Smooth muscle cell (in vitro differentiated cells): ENCODE data around the gene KLK5. TPM values are rescaled to one million over a fixed set of nuclear protein-coding genes. Genes with fewer than 3 reads are reported as not detected.

Experiments used
- DNase-seq: peaks from one replicate; lab custom pipeline; 2025; ENCODE audit not compliant: unreplicated experiment; lab: John Stamatoyannopoulos, UW
- H2AFZ ChIP-seq: fragments of 200-600 bp; sonication (generic); 2 replicates; pipeline ENCODE4 v1.6.0; 2016; ENCODE audit warnings: antibody characterized with exemption, low read depth, mild to moderate bottlenecking
- H3F3A ChIP-seq: fragments of 200-600 bp; sonication (generic); 2 replicates; pipeline ENCODE4 v1.6.0; 2017; ENCODE audit warnings: antibody characterized with exemption, low read depth
- H3K27ac ChIP-seq: fragments of 200-600 bp; sonication (generic); 2 replicates; pipeline ENCODE4 v1.5.1; 2016; ENCODE audit warnings: low read depth, mild to moderate bottlenecking
- H3K27me3 ChIP-seq: fragments of 200-600 bp; sonication (generic); 2 replicates; pipeline ENCODE4 v1.6.1; 2016; ENCODE audit warnings: low read depth, mild to moderate bottlenecking
- H3K36me3 ChIP-seq: fragments of 200-600 bp; sonication (generic); 2 replicates; pipeline ENCODE4 v1.5.1; 2016; ENCODE audit warnings: low read depth
- H3K4me1 ChIP-seq: fragments of 200-600 bp; sonication (generic); 2 replicates; pipeline ENCODE4 v1.5.1; 2016; ENCODE audit warnings: low read depth
- H3K4me2 ChIP-seq: fragments of 200-600 bp; sonication (generic); 2 replicates; pipeline ENCODE4 v1.6.0; 2016; ENCODE audit warnings: mild to moderate bottlenecking
- H3K4me3 ChIP-seq: fragments of 200-600 bp; sonication (generic); 2 replicates; pipeline ENCODE4 v1.5.1; 2016; ENCODE audit warnings: mild to moderate bottlenecking
- H3K79me2 ChIP-seq: fragments of 200-600 bp; sonication (generic); 2 replicates; pipeline ENCODE4 v1.6.0; 2016; ENCODE audit warnings: low read depth, mild to moderate bottlenecking
- H3K9ac ChIP-seq: fragments of 200-600 bp; sonication (generic); 2 replicates; pipeline ENCODE4 v1.6.0; 2016; ENCODE audit warnings: low read depth
- H3K9me3 ChIP-seq: fragments of 200-600 bp; sonication (generic); replicated peaks from 2 replicates; pipeline ENCODE4 v1.5.1; 2016; ENCODE audit warnings: low read depth
- H4K20me1 ChIP-seq: fragments of 200-600 bp; sonication (generic); 2 replicates; pipeline ENCODE4 v1.6.0; 2016; ENCODE audit warnings: low read depth
- WGBS: methylation state at CpG from one replicate; pipeline ENCODE4 v1.1.7; 2016; ENCODE audit warnings: low lambda C conversion rate; 5-methylcytosine and 5-hydroxymethylcytosine counted together
- polyA plus RNA-seq: library from polyadenylated mRNA; unstranded; fragments of >200 nt; fragmentation: Nextera tagmentation; extraction: Ambion mirVana; gene quantifications from 2 replicates; pipeline ENCODE4 v1.2.1, GENCODE V29; 2016
- total RNA-seq: library from RNA; depleted of rRNA; stranded (reverse); fragments of >200 nt; gene quantifications from 2 replicates; pipeline ENCODE4 v1.2.3, GENCODE V29; 2014
- TF ChIP-seq, protein P1 (sequence below): fragments of 200-600 bp; sonication (generic); IDR thresholded peaks from 2 replicates; pipeline ENCODE4 v1.5.1; 2017; ENCODE audit warnings: borderline replicate concordance, mild to moderate bottlenecking, antibody characterized with exemption; ENCODE audit not compliant: insufficient read depth, poor library complexity, severe bottlenecking

The KLK5 gene
- total and polyA plus RNA-seq, 2 experiments from 2014 or later: 0.38 to 1.2 TPM

DNA sequence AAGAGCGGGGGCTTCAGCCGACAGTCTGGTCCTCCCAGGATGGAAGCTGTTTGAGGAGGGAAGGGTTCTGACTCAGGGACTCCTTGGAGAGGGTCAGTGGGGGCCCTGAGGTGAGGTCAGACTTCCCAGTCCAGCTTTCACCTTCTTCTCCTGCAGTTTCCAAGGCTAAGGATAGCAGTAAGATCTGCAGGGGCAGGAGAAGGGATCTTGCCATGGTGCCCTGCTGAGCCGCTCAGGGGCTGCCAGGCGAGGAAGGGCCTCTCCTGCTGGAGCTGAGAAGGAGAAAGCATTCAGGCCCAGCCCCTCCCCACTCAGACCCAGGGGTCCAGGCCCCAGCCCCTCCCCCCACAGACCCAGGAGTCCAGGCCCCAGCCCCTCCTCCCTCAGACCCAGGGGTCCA lies 29.3 kb upstream of the KLK5 start:
- peaks cover 19% of the 10 kb centered on the region for H3K27me3 ChIP-seq
- H3K4me1 ChIP-seq: no peaks in the 10 kb centered on the region
- no peak overlapping the region for H3K27ac ChIP-seq
- H3K4me2 ChIP-seq: no peak overlapping the region
- H2AFZ ChIP-seq: no peak overlapping the region
- TF ChIP-seq, protein P1, sequence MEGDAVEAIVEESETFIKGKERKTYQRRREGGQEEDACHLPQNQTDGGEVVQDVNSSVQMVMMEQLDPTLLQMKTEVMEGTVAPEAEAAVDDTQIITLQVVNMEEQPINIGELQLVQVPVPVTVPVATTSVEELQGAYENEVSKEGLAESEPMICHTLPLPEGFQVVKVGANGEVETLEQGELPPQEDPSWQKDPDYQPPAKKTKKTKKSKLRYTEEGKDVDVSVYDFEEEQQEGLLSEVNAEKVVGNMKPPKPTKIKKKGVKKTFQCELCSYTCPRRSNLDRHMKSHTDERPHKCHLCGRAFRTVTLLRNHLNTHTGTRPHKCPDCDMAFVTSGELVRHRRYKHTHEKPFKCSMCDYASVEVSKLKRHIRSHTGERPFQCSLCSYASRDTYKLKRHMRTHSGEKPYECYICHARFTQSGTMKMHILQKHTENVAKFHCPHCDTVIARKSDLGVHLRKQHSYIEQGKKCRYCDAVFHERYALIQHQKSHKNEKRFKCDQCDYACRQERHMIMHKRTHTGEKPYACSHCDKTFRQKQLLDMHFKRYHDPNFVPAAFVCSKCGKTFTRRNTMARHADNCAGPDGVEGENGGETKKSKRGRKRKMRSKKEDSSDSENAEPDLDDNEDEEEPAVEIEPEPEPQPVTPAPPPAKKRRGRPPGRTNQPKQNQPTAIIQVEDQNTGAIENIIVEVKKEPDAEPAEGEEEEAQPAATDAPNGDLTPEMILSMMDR: no peak
- no peaks in the 10 kb centered on the region for H3K79me2 ChIP-seq
- H3K9ac ChIP-seq: no peak overlapping the region
- H4K20me1 ChIP-seq: no peaks in the 10 kb centered on the region
- no peaks in the 10 kb centered on the region for H3F3A ChIP-seq
- WGBS: 89% methylated on average over 4 of the region's 4 CpGs
- no peak overlapping the region for H3K4me3 ChIP-seq
- H3K9me3 ChIP-seq: no peaks in the 10 kb centered on the region
- no peak for DNase-seq
- H3K36me3 ChIP-seq: no peaks in the 10 kb centered on the region

DNA sequence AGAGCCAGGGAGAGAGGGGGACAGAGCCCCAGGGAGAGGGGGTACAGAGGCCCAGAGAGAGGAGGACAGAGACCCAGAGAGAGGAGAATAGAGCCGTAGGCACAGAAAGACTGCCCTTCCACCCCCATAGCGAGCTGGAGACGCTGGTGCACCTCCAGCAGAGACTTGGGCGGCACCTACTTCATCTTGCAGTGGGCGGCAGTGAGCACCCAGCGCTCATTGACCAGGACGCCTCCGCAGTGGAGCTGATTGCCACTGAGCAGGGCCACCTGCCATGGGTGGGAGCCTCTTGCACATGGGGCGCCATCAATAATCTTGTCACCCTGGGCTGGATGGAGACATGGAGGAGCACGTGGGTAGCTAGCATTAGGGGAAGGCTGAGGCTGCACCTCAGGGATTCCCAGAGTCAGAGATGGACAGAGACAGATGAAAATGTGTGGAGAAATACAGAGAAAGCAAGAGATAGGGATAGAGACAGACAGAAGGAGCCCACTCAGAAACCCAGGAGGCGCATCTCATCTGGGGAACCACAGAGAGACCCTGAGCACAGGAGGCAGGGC lies 28.8 kb upstream of the KLK5 start:
- Histone ChIP-seq H3K27me3 (peaks cover 19% of the 10 kb centered on the region), H3K9me3 (no peaks in the 10 kb centered on the region), H3F3A (no peaks in the 10 kb centered on the region), H3K27ac (no peak overlapping the region), H3K9ac (no peak overlapping the region), H3K4me2 (no peak overlapping the region), H3K79me2 (no peaks in the 10 kb centered on the region), H3K4me3 (no peak overlapping the region), H3K36me3 (no peaks in the 10 kb centered on the region), H3K4me1 (no peaks in the 10 kb centered on the region), H4K20me1 (no peaks in the 10 kb centered on the region), H2AFZ (no peak overlapping the region)
- no peak for DNase-seq
- WGBS: 81% methylated on average over 11 of the region's 11 CpGs
- TF ChIP-seq, protein P1: no peak

DNA sequence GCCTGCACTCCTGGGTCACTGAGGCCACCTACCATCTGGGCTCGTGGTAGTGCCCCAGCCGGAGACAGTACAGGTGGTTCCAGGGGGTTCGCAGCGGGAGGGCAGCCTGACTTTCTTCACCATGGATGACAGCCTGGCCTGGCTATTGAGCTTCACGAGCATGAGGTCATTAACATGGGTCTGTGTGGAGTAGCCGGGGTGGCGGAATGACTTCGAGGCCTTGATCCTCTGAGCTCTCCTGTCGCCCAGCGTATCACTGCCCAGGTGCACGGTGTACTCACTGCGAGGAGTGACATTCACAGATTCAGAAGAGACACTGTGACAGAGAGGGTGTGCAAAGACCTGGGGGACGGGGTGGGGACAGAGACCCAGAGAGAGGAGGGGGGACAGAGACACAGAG lies 27.4 kb upstream of the KLK5 start:
- H3K27me3 ChIP-seq: peaks cover 19% of the 10 kb centered on the region

DNA sequence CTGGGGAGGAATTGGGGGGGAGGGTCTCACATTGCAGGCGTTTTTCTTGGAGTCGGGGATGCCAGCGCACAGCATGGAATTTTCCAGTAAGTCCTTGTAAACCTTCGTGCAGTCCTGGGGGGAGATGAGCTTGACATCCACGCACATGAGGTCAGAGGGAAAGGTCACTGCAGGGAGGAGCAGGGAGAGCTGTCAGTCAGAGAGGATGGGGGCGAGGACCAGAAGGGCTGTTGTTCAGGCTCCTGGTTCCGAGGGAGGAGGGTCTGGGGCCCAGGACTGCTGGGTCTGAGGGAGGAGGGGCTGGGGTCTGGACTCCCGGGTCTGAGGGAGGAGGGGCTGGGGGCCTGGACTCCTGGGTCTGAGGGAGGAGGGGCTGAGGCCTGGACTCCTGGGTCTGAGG lies 26.9 kb upstream of the KLK5 start:
- Histone ChIP-seq H3K4me3 (no peak overlapping the region), H3K27me3 (peaks cover 19% of the 10 kb centered on the region), H3K9ac (no peak overlapping the region), H3F3A (no peaks in the 10 kb centered on the region), H3K4me2 (no peak overlapping the region), H2AFZ (no peak overlapping the region), H3K36me3 (no peaks in the 10 kb centered on the region), H3K27ac (no peak overlapping the region), H4K20me1 (no peaks in the 10 kb centered on the region), H3K9me3 (no peaks in the 10 kb centered on the region), H3K79me2 (no peaks in the 10 kb centered on the region), H3K4me1 (no peaks in the 10 kb centered on the region)
- WGBS: 64% methylated on average over 6 of the region's 8 CpGs
- TF ChIP-seq, protein P1: no peak
- DNase-seq: no peak

More for the DNA sequence above, 27.4 kb upstream of the KLK5 start:
- Histone ChIP-seq H4K20me1 (no peaks in the 10 kb centered on the region), H3K9me3 (no peaks in the 10 kb centered on the region), H3K79me2 (no peaks in the 10 kb centered on the region), H3K9ac (no peak overlapping the region), H3K36me3 (no peaks in the 10 kb centered on the region), H3K4me1 (no peaks in the 10 kb centered on the region), H3K27ac (no peak overlapping the region), H3K4me2 (no peak overlapping the region), H2AFZ (no peak overlapping the region), H3F3A (no peaks in the 10 kb centered on the region), H3K4me3 (no peak overlapping the region)
- TF ChIP-seq, protein P1: no peak
- DNase-seq: no peak
- WGBS: 72% methylated on average over 9 of the region's 13 CpGs
